GM12878 (cell line): ENCODE results near the gene CXADR.

Experiments used
- ATF3 ChIP-seq: IDR thresholded peaks from 2 replicates; pipeline ENCODE4 v1.6.1; 2011; ENCODE audit warnings: low read depth, mild to moderate bottlenecking, low read length, moderate library complexity, borderline replicate concordance; ENCODE audit errors: extremely low read depth
- BRCA1 ChIP-seq: IDR thresholded peaks from 2 replicates; pipeline ENCODE4 v1.6.1; 2011; ENCODE audit warnings: low read depth, low read length, improper control_type of control experiment
- CTCF ChIP-seq, 3 experiments: IDR thresholded peaks in 2 of 3; conservative IDR thresholded peaks in 1 of 3; 2 replicates each; pipeline ENCODE4 v1.5.1; 2011; ENCODE audit warnings: low read depth in 3 of 3, low read length in 3 of 3, mild to moderate bottlenecking in 3 of 3, control low read depth in 2 of 3, moderate library complexity in 2 of 3, inconsistent platforms in 1 of 3, mixed read lengths in 1 of 3; ENCODE audit not compliant: control insufficient read depth in 2 of 3, insufficient read depth in 1 of 3; ENCODE audit errors: extremely low read depth in 1 of 3
- HDAC6 ChIP-seq: fragments of 200-600 bp; sonication (generic); IDR thresholded peaks from one replicate; pipeline ENCODE4 v1.8.0; 2017; ENCODE audit warnings: antibody characterized with exemption; ENCODE audit not compliant: unreplicated experiment
- JUND ChIP-seq: IDR thresholded peaks from 2 replicates; pipeline ENCODE4 v1.6.1; 2012; ENCODE audit warnings: low read depth, mild to moderate bottlenecking, low read length, improper control_type of control experiment, moderate library complexity
- NFXL1 ChIP-seq: fragments of 450-650 bp; IDR thresholded peaks from 2 replicates; pipeline ENCODE4 v1.6.1; 2017; ENCODE audit warnings: antibody characterized with exemption, mild to moderate bottlenecking, borderline replicate concordance
- NFYB ChIP-seq: IDR thresholded peaks from 2 replicates; pipeline ENCODE4 v1.6.1; 2011; ENCODE audit warnings: low read depth, mild to moderate bottlenecking, low read length, improper control_type of control experiment, moderate library complexity; ENCODE audit not compliant: insufficient read depth
- POLR2A ChIP-seq: IDR thresholded peaks from 2 replicates; pipeline ENCODE4 v1.6.1; 2011; ENCODE audit warnings: low read depth, mild to moderate bottlenecking, low read length
- POLR2AphosphoS5 ChIP-seq: IDR thresholded peaks from 2 replicates; pipeline ENCODE4 v1.6.1; 2011; ENCODE audit warnings: mild to moderate bottlenecking, low read length, inconsistent platforms
- SMAD1 ChIP-seq: fragments of 450-650 bp; IDR thresholded peaks from 2 replicates; pipeline ENCODE4 v1.6.1; 2018; ENCODE audit warnings: mild to moderate bottlenecking, low read depth; ENCODE audit not compliant: partially characterized antibody
- SMC3 ChIP-seq: IDR thresholded peaks from 2 replicates; pipeline ENCODE4 v1.6.1; 2011; ENCODE audit warnings: low read length, improper control_type of control experiment, borderline replicate concordance
- TAF1 ChIP-seq: IDR thresholded peaks from 2 replicates; pipeline ENCODE4 v1.6.1; 2011; ENCODE audit warnings: mild to moderate bottlenecking, low read depth, low read length, borderline replicate concordance
- ZZZ3 ChIP-seq: IDR thresholded peaks from 2 replicates; pipeline ENCODE4 v1.6.1; 2011; ENCODE audit warnings: low read depth; ENCODE audit not compliant: control insufficient read depth, insufficient read length
- TF ChIP-seq, protein P1 (sequence below): IDR thresholded peaks from 2 replicates; pipeline ENCODE4 v1.6.1; 2012; ENCODE audit warnings: mild to moderate bottlenecking, low read depth, low read length

DNA sequence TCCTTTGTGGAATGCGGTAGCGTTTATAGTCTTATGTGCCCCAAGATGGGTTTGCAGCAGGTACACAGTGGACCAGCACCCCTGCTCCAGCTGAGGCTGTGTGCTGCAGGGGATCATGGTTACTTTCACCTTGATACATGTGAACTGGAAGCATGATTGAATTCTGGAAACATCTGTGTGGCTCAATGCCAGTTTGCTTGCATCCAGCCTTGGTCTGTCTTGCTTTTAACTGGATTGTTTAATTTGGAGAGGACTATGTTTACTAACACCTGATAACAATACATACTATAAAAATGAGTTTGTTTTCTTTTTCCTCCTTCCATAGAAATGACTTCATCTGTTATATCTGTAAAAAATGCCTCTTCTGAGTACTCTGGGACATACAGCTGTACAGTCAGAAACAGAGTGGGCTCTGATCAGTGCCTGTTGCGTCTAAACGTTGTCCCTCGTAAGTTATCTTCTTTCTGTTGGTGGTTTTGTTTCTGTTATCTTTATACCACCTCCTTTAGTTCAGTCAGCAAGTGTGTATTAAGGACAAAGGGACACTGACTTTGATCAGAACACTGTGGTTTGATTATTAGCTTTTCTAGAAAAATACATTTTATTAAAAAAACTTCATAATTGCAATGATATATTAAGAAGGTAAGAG, 47.7 kb downstream of the CXADR start:
- TF ChIP-seq CTCF (IDR thresholded peaks at IDR 0.05 in 2 of 3, conservative IDR thresholded peaks at IDR 0.05 in 1 of 3; ENCODE audit: control insufficient read depth in 2 of 3, extremely low read depth in 1 of 3, insufficient read depth in 1 of 3, low read depth in 3 of 3, low read length in 3 of 3) (no peak), SMAD1 (no peak), POLR2AphosphoS5 (no peak), POLR2A (no peak), ZZZ3 (no peak), JUND (no peak), TAF1 (no peak), HDAC6 (no peak), BRCA1 (no peak), ATF3 (no peak), NFXL1 (no peak), SMC3 (no peak), NFYB (no peak)
- TF ChIP-seq, protein P1, sequence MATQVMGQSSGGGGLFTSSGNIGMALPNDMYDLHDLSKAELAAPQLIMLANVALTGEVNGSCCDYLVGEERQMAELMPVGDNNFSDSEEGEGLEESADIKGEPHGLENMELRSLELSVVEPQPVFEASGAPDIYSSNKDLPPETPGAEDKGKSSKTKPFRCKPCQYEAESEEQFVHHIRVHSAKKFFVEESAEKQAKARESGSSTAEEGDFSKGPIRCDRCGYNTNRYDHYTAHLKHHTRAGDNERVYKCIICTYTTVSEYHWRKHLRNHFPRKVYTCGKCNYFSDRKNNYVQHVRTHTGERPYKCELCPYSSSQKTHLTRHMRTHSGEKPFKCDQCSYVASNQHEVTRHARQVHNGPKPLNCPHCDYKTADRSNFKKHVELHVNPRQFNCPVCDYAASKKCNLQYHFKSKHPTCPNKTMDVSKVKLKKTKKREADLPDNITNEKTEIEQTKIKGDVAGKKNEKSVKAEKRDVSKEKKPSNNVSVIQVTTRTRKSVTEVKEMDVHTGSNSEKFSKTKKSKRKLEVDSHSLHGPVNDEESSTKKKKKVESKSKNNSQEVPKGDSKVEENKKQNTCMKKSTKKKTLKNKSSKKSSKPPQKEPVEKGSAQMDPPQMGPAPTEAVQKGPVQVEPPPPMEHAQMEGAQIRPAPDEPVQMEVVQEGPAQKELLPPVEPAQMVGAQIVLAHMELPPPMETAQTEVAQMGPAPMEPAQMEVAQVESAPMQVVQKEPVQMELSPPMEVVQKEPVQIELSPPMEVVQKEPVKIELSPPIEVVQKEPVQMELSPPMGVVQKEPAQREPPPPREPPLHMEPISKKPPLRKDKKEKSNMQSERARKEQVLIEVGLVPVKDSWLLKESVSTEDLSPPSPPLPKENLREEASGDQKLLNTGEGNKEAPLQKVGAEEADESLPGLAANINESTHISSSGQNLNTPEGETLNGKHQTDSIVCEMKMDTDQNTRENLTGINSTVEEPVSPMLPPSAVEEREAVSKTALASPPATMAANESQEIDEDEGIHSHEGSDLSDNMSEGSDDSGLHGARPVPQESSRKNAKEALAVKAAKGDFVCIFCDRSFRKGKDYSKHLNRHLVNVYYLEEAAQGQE, result no peak
